GM23338 (cell line): ENCODE results near the gene LYZ.
"Not testable (repeated sequence)": the region's sequence is repeated elsewhere in the genome, so short reads cannot be mapped to it uniquely, and the experiment has no call there.

Source experiments
- CREB1 ChIP-seq: fragments of 250-450 bp; sonication (Bioruptor Pico); IDR thresholded peaks from 2 replicates; pipeline ENCODE4 v1.5.0; 2020; ENCODE audit warnings: low read depth, mild to moderate bottlenecking, moderate library complexity
- CTCF ChIP-seq, 2 experiments: fragments of 200-600 bp in 1 of 2; sonication (generic) in 1 of 2; conservative IDR thresholded peaks; 2 replicates each; pipeline versions ENCODE4 v1.5.1 to v1.6.1; 2016 to 2017; ENCODE audit warnings: antibody characterized with exemption in 2 of 2, low read depth in 2 of 2, mild to moderate bottlenecking in 2 of 2, moderate library complexity in 1 of 2
- ETS1 ChIP-seq: IDR thresholded peaks from 2 replicates; pipeline ENCODE4 v1.6.1; 2016; ENCODE audit warnings: antibody characterized with exemption
- EZH2 ChIP-seq: fragments of 200-600 bp; sonication (generic); IDR thresholded peaks from one replicate; pipeline ENCODE4 v1.8.0; 2017; ENCODE audit warnings: antibody characterized with exemption, mild to moderate bottlenecking, low read depth; ENCODE audit not compliant: unreplicated experiment
- EZH2phosphoT487 ChIP-seq: fragments of 200-600 bp; sonication (generic); IDR thresholded peaks from one replicate; pipeline ENCODE4 v1.8.1; 2018; ENCODE audit warnings: antibody characterized with exemption; ENCODE audit not compliant: unreplicated experiment
- JUNB ChIP-seq: IDR thresholded peaks from one replicate; pipeline ENCODE4 v1.6.1; 2016; ENCODE audit warnings: antibody characterized with exemption; ENCODE audit not compliant: unreplicated experiment
- POLR2AphosphoS5 ChIP-seq: IDR thresholded peaks from 2 replicates; pipeline ENCODE4 v1.6.1; 2016; ENCODE audit warnings: antibody characterized with exemption, low read depth
- REST ChIP-seq: IDR thresholded peaks from one replicate; pipeline ENCODE4 v1.6.1; 2018; ENCODE audit warnings: antibody characterized with exemption; ENCODE audit not compliant: unreplicated experiment
- ZNF114 ChIP-seq: fragments of 250-450 bp; sonication (Bioruptor Pico); IDR thresholded peaks from 2 replicates; pipeline ENCODE4 v1.5.0; 2020; ENCODE audit warnings: mild to moderate bottlenecking, moderate library complexity
- ZNF331 ChIP-seq: fragments of 250-450 bp; sonication (Bioruptor Pico); IDR thresholded peaks from 2 replicates; pipeline ENCODE4 v1.5.0; 2020; ENCODE audit warnings: low read depth, mild to moderate bottlenecking, moderate library complexity

GRCh38 chr12:69317233-69317632 lies 30.9 kb upstream of the LYZ start:
- not testable (repeated sequence) for TF ChIP-seq CTCF (conservative IDR thresholded peaks at IDR 0.05; ENCODE audit: low read depth in 2 of 2); EZH2; POLR2AphosphoS5; REST; CREB1 (CRISPR knock-in tag); ETS1; JUNB; ZNF331 (CRISPR knock-in tag); EZH2phosphoT487; ZNF114
